Neural cell (in vitro differentiated cells): ENCODE results near the gene MADCAM1. TPM values are rescaled to one million over a fixed set of nuclear protein-coding genes. Genes with fewer than 3 reads are reported as not detected.

Source experiments
- H2AFZ ChIP-seq: fragments of 200-600, 300-800 bp; sonication (generic), shearing (Covaris generic); 2 replicates; pipeline ENCODE4 v1.6.0; 2014; ENCODE audit warnings: low read depth, mild to moderate bottlenecking, antibody characterized with exemption, low read length, moderate library complexity
- H3F3A ChIP-seq: fragments of 200-600 bp; shearing (Covaris generic); 2 replicates; pipeline ENCODE4 v1.6.1; 2016; ENCODE audit warnings: mild to moderate bottlenecking, moderate library complexity, mixed read lengths, antibody characterized with exemption, low read length; ENCODE audit not compliant: insufficient read depth, poor library complexity, severe bottlenecking
- H3K27ac ChIP-seq: fragments of 200-600, 300-800 bp; sonication (generic), shearing (Covaris generic); 2 replicates; pipeline ENCODE4 v1.5.1; 2014; ENCODE audit warnings: mild to moderate bottlenecking, low read length, moderate library complexity
- H3K27me3 ChIP-seq: fragments of 300-800, 200-600 bp; sonication (generic), shearing (Covaris generic); 2 replicates; pipeline ENCODE4 v1.6.0; 2014; ENCODE audit warnings: mild to moderate bottlenecking, low read depth, low read length, moderate library complexity; ENCODE audit not compliant: insufficient read depth
- H3K36me3 ChIP-seq: fragments of 300-800, 200-600 bp; sonication (generic), shearing (Covaris generic); 2 replicates; pipeline ENCODE4 v1.5.1; 2014; ENCODE audit warnings: mild to moderate bottlenecking, antibody characterized with exemption, low read length, moderate library complexity; ENCODE audit not compliant: insufficient read depth
- H3K4me2 ChIP-seq: fragments of 300-800, 200-600 bp; sonication (generic), shearing (Covaris generic); 2 replicates; pipeline ENCODE4 v1.6.0; 2014; ENCODE audit warnings: mild to moderate bottlenecking, low read length
- H3K4me3 ChIP-seq: fragments of 300-800, 200-600 bp; sonication (generic), shearing (Covaris generic); 2 replicates; pipeline ENCODE4 v1.5.1; 2014; ENCODE audit warnings: mild to moderate bottlenecking, low read length, moderate library complexity
- H3K79me2 ChIP-seq: fragments of 200-600 bp; shearing (Covaris generic); replicated peaks from 2 replicates; pipeline ENCODE4 v1.6.0; 2014; ENCODE audit warnings: mild to moderate bottlenecking, low read length, moderate library complexity; ENCODE audit not compliant: insufficient read depth
- H3K9ac ChIP-seq: fragments of 300-800, 200-600 bp; sonication (generic), shearing (Covaris generic); 2 replicates; pipeline ENCODE4 v1.6.1; 2016; ENCODE audit warnings: mild to moderate bottlenecking, low read length, mixed read lengths
- H3K9me2 ChIP-seq: fragments of 200-600 bp; shearing (Covaris generic); 2 replicates; pipeline ENCODE4 v1.6.1; 2016; ENCODE audit warnings: mild to moderate bottlenecking, low read length, mixed read lengths; ENCODE audit not compliant: insufficient read depth
- H3K9me3 ChIP-seq: fragments of 200-600, 300-800 bp; sonication (generic), shearing (Covaris generic); 2 replicates; pipeline ENCODE4 v1.6.1; 2016; ENCODE audit warnings: mild to moderate bottlenecking, mixed run types, low read length, moderate library complexity, mixed read lengths
- H4K20me1 ChIP-seq: fragments of 200-600 bp; shearing (Covaris generic); 2 replicates; pipeline ENCODE4 v1.6.1; 2016; ENCODE audit warnings: mild to moderate bottlenecking, mixed run types; ENCODE audit not compliant: insufficient read depth
- EP300 ChIP-seq: fragments of 450-650 bp; conservative IDR thresholded peaks from 2 replicates; pipeline ENCODE4 v1.6.1; 2014; ENCODE audit warnings: antibody characterized with exemption, mild to moderate bottlenecking, moderate library complexity; ENCODE audit not compliant: poor library complexity, severe bottlenecking
- EZH2 ChIP-seq: fragments of 200-600, 300-800 bp; shearing (Covaris generic), sonication (generic); IDR thresholded peaks from 2 replicates; pipeline ENCODE4 v1.6.1; 2014; ENCODE audit warnings: antibody characterized with exemption, low read length, borderline replicate concordance, mild to moderate bottlenecking; ENCODE audit not compliant: insufficient read depth, poor library complexity, severe bottlenecking
- MXI1 ChIP-seq: fragments of 450-650 bp; conservative IDR thresholded peaks from 2 replicates; pipeline ENCODE4 v1.6.1; 2014; ENCODE audit warnings: antibody characterized with exemption, mild to moderate bottlenecking; ENCODE audit not compliant: poor library complexity, severe bottlenecking
- POLR2AphosphoS5 ChIP-seq: IDR thresholded peaks from 2 replicates; pipeline ENCODE4 v1.6.1; 2012
- RAD21 ChIP-seq: fragments of 450-650 bp; conservative IDR thresholded peaks from 2 replicates; pipeline ENCODE4 v1.6.1; 2014; ENCODE audit warnings: antibody characterized with exemption, mild to moderate bottlenecking, moderate library complexity
- SMC3 ChIP-seq: fragments of 450-650 bp; conservative IDR thresholded peaks from 2 replicates; pipeline ENCODE4 v1.6.1; 2014; ENCODE audit warnings: antibody characterized with exemption, mild to moderate bottlenecking, moderate library complexity; ENCODE audit not compliant: poor library complexity
- TAF1 ChIP-seq: IDR thresholded peaks from 2 replicates; pipeline ENCODE4 v1.6.1; 2012; ENCODE audit warnings: low read depth
- polyA plus RNA-seq: library from polyadenylated mRNA; depleted of rRNA; stranded (reverse); fragments of >200 nt; gene quantifications from 2 replicates; pipeline ENCODE4 v1.2.3, GENCODE V29; 2014
- TF ChIP-seq, protein P1 (sequence below): IDR thresholded peaks from 2 replicates; pipeline ENCODE4 v1.6.1; 2012; ENCODE audit warnings: borderline replicate concordance
- TF ChIP-seq, protein P2 (sequence below): fragments of 450-650 bp; IDR thresholded peaks from 2 replicates; pipeline ENCODE4 v1.5.1; 2014; ENCODE audit warnings: antibody characterized with exemption, mild to moderate bottlenecking, moderate library complexity; ENCODE audit not compliant: poor library complexity, severe bottlenecking

The MADCAM1 gene
- polyA plus RNA-seq, 1 donor from 2014 or later, result 1.0 TPM

DNA sequence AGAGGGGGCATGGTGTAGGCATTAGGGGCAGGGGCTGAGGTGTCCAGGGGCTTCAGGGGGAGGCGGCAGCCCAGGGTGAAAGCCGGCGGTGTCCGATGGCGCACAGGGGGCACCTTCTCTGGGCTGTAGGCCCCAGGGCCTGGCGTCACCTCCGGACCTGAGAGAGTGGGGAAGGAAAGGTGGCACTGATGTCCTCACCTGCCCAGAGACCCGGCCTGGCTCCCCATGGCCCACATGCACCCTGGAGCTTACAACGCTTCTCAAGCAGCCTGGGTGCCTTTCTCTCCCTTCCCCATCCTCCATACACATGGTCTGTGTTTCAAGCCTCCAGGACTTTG, 32.1 kb upstream of the MADCAM1 start:
- H3K4me3 ChIP-seq, result no peak overlapping the region
- H2AFZ ChIP-seq, result no peak overlapping the region
- H3K9me3 ChIP-seq, result no peaks in the 10 kb centered on the region
- TF ChIP-seq TAF1, result no peak
- TF ChIP-seq, protein P1, sequence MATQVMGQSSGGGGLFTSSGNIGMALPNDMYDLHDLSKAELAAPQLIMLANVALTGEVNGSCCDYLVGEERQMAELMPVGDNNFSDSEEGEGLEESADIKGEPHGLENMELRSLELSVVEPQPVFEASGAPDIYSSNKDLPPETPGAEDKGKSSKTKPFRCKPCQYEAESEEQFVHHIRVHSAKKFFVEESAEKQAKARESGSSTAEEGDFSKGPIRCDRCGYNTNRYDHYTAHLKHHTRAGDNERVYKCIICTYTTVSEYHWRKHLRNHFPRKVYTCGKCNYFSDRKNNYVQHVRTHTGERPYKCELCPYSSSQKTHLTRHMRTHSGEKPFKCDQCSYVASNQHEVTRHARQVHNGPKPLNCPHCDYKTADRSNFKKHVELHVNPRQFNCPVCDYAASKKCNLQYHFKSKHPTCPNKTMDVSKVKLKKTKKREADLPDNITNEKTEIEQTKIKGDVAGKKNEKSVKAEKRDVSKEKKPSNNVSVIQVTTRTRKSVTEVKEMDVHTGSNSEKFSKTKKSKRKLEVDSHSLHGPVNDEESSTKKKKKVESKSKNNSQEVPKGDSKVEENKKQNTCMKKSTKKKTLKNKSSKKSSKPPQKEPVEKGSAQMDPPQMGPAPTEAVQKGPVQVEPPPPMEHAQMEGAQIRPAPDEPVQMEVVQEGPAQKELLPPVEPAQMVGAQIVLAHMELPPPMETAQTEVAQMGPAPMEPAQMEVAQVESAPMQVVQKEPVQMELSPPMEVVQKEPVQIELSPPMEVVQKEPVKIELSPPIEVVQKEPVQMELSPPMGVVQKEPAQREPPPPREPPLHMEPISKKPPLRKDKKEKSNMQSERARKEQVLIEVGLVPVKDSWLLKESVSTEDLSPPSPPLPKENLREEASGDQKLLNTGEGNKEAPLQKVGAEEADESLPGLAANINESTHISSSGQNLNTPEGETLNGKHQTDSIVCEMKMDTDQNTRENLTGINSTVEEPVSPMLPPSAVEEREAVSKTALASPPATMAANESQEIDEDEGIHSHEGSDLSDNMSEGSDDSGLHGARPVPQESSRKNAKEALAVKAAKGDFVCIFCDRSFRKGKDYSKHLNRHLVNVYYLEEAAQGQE, result no peak
- TF ChIP-seq, protein P2, sequence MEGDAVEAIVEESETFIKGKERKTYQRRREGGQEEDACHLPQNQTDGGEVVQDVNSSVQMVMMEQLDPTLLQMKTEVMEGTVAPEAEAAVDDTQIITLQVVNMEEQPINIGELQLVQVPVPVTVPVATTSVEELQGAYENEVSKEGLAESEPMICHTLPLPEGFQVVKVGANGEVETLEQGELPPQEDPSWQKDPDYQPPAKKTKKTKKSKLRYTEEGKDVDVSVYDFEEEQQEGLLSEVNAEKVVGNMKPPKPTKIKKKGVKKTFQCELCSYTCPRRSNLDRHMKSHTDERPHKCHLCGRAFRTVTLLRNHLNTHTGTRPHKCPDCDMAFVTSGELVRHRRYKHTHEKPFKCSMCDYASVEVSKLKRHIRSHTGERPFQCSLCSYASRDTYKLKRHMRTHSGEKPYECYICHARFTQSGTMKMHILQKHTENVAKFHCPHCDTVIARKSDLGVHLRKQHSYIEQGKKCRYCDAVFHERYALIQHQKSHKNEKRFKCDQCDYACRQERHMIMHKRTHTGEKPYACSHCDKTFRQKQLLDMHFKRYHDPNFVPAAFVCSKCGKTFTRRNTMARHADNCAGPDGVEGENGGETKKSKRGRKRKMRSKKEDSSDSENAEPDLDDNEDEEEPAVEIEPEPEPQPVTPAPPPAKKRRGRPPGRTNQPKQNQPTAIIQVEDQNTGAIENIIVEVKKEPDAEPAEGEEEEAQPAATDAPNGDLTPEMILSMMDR, result no peak
- no peak overlapping the region for H3K27ac ChIP-seq
- no peaks in the 10 kb centered on the region for H3K27me3 ChIP-seq
- H3K36me3 ChIP-seq, result no peaks in the 10 kb centered on the region
- no peaks in the 10 kb centered on the region for H3F3A ChIP-seq
- H3K79me2 ChIP-seq, result no peaks in the 10 kb centered on the region
- H3K4me2 ChIP-seq, result no peak overlapping the region
- H3K9ac ChIP-seq, result no peak overlapping the region
- no peaks in the 10 kb centered on the region for H4K20me1 ChIP-seq
- H3K9me2 ChIP-seq, result no peaks in the 10 kb centered on the region

DNA sequence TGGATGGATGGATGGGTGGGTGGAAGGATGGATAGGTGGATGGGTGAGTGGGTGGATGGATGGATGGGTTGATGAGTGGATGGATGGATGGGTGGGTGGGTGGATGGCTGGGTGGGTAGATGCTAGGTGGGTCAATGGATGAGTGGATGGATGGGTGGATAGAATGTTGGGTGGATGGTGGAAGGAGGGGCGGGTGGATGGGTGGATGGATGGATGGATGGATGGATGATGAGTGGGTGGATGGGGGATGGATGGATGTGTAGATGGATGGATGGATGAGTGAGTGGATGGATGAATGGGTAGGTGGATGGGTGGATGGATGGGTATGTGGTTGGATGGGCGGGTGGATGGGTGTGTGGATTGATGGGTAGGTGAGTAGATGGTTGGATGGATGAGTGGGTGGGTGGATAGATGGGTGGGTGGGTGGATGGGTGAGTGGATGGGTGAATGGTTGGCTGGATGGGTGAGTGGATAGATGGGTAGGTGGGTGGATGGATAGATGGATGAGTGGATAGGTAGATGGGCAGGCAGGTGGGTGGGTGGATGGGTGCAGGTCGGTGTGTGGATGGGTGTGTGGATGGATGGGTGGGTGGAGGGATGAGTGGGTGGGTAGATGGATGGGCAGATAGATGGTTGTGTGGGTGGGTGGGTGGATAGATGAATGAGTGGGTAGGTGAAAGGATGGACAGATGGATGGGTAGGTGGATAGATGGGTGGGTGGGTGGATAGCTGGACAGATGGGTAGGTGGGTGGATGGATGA, 31.1 kb upstream of the MADCAM1 start:
- TF ChIP-seq MXI1 (no peak), SMC3 (no peak), RAD21 (no peak), POLR2AphosphoS5 (no peak), TAF1 (no peak), EZH2 (no peak), EP300 (no peak)
- TF ChIP-seq, protein P2, result no peak
- TF ChIP-seq, protein P1, result no peak
- H3K9ac ChIP-seq, result no peak overlapping the region
- H3K4me3 ChIP-seq, result no peak overlapping the region
- H3K4me2 ChIP-seq, result no peak overlapping the region
- H3K9me3 ChIP-seq, result no peaks in the 10 kb centered on the region
- H3K27ac ChIP-seq, result no peak overlapping the region
- H2AFZ ChIP-seq, result no peak overlapping the region
- no peaks in the 10 kb centered on the region for H3K79me2 ChIP-seq
- no peaks in the 10 kb centered on the region for H3K36me3 ChIP-seq
- no peaks in the 10 kb centered on the region for H3K27me3 ChIP-seq
- H3K9me2 ChIP-seq, result no peaks in the 10 kb centered on the region
- no peaks in the 10 kb centered on the region for H4K20me1 ChIP-seq
- H3F3A ChIP-seq, result no peaks in the 10 kb centered on the region
